ENCODE data around the gene DNAL1. TPM values are rescaled to one million over a fixed set of nuclear protein-coding genes. Genes with fewer than 3 reads are reported as not detected.

DNAL1 gene
- total and polyA plus RNA-seq, 2 of the 4 experiments (the other 2 are of a cell fraction) = 4.5 to 5.4 TPM

DNA sequence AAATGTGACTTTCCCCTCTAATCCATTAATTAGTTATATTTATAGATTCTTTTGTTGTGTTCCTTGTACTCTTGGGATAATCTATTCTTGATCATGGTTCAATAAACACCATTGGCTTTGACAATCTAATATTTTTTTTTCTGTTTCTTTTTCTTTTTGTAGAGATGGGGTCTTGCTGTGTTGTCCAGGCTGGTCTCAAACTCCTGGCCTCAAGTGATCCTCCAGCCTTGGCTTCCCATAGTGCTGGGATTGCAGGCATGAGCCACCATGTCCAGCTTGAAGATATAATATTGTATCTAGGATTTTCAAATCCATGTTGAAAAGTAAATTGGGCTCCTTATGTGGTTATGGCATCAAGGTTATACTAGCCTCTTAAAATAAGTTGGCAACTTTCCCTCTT is 6.2 kb downstream of the DNAL1 start:
- Histone ChIP-seq H2BK15ac (ENCODE audit: low read depth, low read length) (no peak overlapping the region), H2BK5ac (ENCODE audit: low read depth, low read length, poor library complexity, severe bottlenecking) (no peak overlapping the region), H3K14ac (replicated peaks; ENCODE audit: low read depth, low read length) (no peak overlapping the region), H3K56ac (ENCODE audit: extremely low read depth, insufficient read depth, low read length) (no peak overlapping the region), H3K9me3 (ENCODE audit: control insufficient read depth, insufficient read depth, low read length) (no peaks in the 10 kb centered on the region), H4K8ac (ENCODE audit: low read depth in 2 of 2, low read length in 2 of 2) (no peak overlapping the region), H3K27ac (ENCODE audit: insufficient read depth, low read length) (no peak overlapping the region), H3K36me3 (ENCODE audit: control insufficient read depth, insufficient read depth, low read length) (peaks cover 6% of the 10 kb centered on the region; the same call in 1 of the 2 replicates), H4K20me1 (ENCODE audit: insufficient read depth, low read length) (no peaks in the 10 kb centered on the region), H3K4ac (ENCODE audit: low read depth, low read length) (no peak overlapping the region), H4K5ac (ENCODE audit: low read depth, low read length) (no peak overlapping the region), H3K9me1 (ENCODE audit: insufficient read depth, low read length) (no peaks in the 10 kb centered on the region), H3K4me1 (ENCODE audit: control insufficient read depth, insufficient read depth, low read length) (no peaks in the 10 kb centered on the region), H3K4me3 (ENCODE audit: insufficient read depth, low read depth, low read length) (no peak overlapping the region), H3K9ac (ENCODE audit: low read depth, low read length) (no peak overlapping the region), H2AK5ac (ENCODE audit: low read depth, low read length) (no peak overlapping the region), H3K23ac (ENCODE audit: low read depth, low read length) (no peak overlapping the region), H3K4me2 (ENCODE audit: low read depth, low read length) (no peak overlapping the region), H2AK9ac (replicated peaks; ENCODE audit: low read depth, low read length, poor library complexity) (no peak overlapping the region), H3K79me1 (ENCODE audit: low read depth in 1 of 2, low read length in 2 of 2) (peaks cover 0 to 29% of the 10 kb centered on the region in 2 experiments), H2AFZ (replicated peaks; ENCODE audit: low read length, poor library complexity) (no peak overlapping the region), H3K18ac (ENCODE audit: low read depth, low read length) (no peak overlapping the region), H3K27me3 (ENCODE audit: control insufficient read depth, insufficient read depth, low read length) (no peaks in the 10 kb centered on the region), H4K91ac (ENCODE audit: insufficient read depth, low read depth, low read length) (no peak overlapping the region), H2BK120ac (ENCODE audit: low read depth, low read length) (no peak overlapping the region), H2BK20ac (ENCODE audit: low read depth, low read length) (no peak overlapping the region)
- BruUV-seq (replicated peaks) = no TSS peak
- POLR2A ChIA-PET (ENCODE audit: unreplicated experiment) = no interaction called here
- CTCF ChIA-PET = no interaction called here
- in situ Hi-C loops (cut with MboI; ENCODE audit: low sequenced_read_pairs) (no loop called here), intact Hi-C loops (cut with micrococcal nuclease) (no loop called here), dilution Hi-C loops (cut with HindIII; ENCODE audit: low sequenced_read_pairs, unreplicated experiment) (no loop called here)
- ATAC-seq (ENCODE audit: low read depth) (no peak), DNase-seq (no peak)
- no peak for TF ChIP-seq FOS (IDR thresholded peaks at IDR 0.05; ENCODE audit: low read depth, low read length)
- TF ChIP-seq BHLHE40 (IDR thresholded peaks at IDR 0.05; ENCODE audit: low read depth, low read length) = no peak
- TF ChIP-seq, protein P1, sequence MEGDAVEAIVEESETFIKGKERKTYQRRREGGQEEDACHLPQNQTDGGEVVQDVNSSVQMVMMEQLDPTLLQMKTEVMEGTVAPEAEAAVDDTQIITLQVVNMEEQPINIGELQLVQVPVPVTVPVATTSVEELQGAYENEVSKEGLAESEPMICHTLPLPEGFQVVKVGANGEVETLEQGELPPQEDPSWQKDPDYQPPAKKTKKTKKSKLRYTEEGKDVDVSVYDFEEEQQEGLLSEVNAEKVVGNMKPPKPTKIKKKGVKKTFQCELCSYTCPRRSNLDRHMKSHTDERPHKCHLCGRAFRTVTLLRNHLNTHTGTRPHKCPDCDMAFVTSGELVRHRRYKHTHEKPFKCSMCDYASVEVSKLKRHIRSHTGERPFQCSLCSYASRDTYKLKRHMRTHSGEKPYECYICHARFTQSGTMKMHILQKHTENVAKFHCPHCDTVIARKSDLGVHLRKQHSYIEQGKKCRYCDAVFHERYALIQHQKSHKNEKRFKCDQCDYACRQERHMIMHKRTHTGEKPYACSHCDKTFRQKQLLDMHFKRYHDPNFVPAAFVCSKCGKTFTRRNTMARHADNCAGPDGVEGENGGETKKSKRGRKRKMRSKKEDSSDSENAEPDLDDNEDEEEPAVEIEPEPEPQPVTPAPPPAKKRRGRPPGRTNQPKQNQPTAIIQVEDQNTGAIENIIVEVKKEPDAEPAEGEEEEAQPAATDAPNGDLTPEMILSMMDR (conservative IDR thresholded peaks at IDR 0.05; ENCODE audit: low read depth, low read length) = no peak
- no peak for TF ChIP-seq RFX5 (IDR thresholded peaks at IDR 0.05; ENCODE audit: low read depth, low read length)
- TF ChIP-seq RAD21 (IDR thresholded peaks at IDR 0.05; ENCODE audit: low read length) = no peak
- no peak for TF ChIP-seq NFE2L2 (IDR thresholded peaks at IDR 0.05; ENCODE audit: low read depth, low read length)
- TF ChIP-seq MAZ (IDR thresholded peaks at IDR 0.05; ENCODE audit: borderline replicate concordance, low read depth, low read length) = no peak
- no peak for TF ChIP-seq POLR2A (IDR thresholded peaks at IDR 0.05; ENCODE audit: low read depth, low read length)
- no peak for TF ChIP-seq SMC3 (IDR thresholded peaks at IDR 0.05; ENCODE audit: low read depth, low read length)
- TF ChIP-seq RCOR1 (IDR thresholded peaks at IDR 0.05; ENCODE audit: insufficient replicate concordance, low read length) = no peak
- TF ChIP-seq MAFK (IDR thresholded peaks at IDR 0.05; ENCODE audit: low read depth, low read length) = no peak
- TF ChIP-seq, protein P2, sequence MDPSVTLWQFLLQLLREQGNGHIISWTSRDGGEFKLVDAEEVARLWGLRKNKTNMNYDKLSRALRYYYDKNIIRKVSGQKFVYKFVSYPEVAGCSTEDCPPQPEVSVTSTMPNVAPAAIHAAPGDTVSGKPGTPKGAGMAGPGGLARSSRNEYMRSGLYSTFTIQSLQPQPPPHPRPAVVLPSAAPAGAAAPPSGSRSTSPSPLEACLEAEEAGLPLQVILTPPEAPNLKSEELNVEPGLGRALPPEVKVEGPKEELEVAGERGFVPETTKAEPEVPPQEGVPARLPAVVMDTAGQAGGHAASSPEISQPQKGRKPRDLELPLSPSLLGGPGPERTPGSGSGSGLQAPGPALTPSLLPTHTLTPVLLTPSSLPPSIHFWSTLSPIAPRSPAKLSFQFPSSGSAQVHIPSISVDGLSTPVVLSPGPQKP (IDR thresholded peaks at IDR 0.05; ENCODE audit: borderline replicate concordance, low read depth, low read length) = no peak
- TF ChIP-seq, protein P3, sequence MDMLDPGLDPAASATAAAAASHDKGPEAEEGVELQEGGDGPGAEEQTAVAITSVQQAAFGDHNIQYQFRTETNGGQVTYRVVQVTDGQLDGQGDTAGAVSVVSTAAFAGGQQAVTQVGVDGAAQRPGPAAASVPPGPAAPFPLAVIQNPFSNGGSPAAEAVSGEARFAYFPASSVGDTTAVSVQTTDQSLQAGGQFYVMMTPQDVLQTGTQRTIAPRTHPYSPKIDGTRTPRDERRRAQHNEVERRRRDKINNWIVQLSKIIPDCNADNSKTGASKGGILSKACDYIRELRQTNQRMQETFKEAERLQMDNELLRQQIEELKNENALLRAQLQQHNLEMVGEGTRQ (IDR thresholded peaks at IDR 0.05; ENCODE audit: low read depth, low read length) = no peak
- no peak for TF ChIP-seq MXI1 (IDR thresholded peaks at IDR 0.05; ENCODE audit: borderline replicate concordance, low read depth, low read length)
- no peak for TF ChIP-seq CEBPB (IDR thresholded peaks at IDR 0.05; ENCODE audit: low read depth, low read length)
- no peak for TF ChIP-seq CHD1 (IDR thresholded peaks at IDR 0.05; ENCODE audit: low read depth, low read length)

Measured in IMR-90 (cell line).